KOPT-K1 (cell line): ENCODE results near the gene BAZ1A.
"Not testable (repeated sequence)": the region's sequence is repeated elsewhere in the genome, so short reads cannot be mapped to it uniquely, and the experiment has no call there.

Experiments used
- H3K27ac ChIP-seq: fragments of 200-600 bp; sonication (generic); 2 replicates; pipeline ENCODE4 v1.5.1; 2016; ENCODE audit warnings: antibody characterized with exemption, mild to moderate bottlenecking, low read depth, low read length; ENCODE audit not compliant: poor library complexity, severe bottlenecking
- H3K36me3 ChIP-seq: fragments of 200-600 bp; sonication (generic); 2 replicates; pipeline ENCODE4 v1.5.1; 2017; ENCODE audit warnings: antibody characterized with exemption, mild to moderate bottlenecking, low read length, moderate library complexity; ENCODE audit not compliant: insufficient read depth
- H3K9me3 ChIP-seq: fragments of 200-600 bp; sonication (generic); 2 replicates; pipeline ENCODE4 v1.5.1; 2017; ENCODE audit warnings: antibody characterized with exemption, low read length, mild to moderate bottlenecking; ENCODE audit not compliant: insufficient read depth, poor library complexity, severe bottlenecking

The BAZ1A gene

DNA sequence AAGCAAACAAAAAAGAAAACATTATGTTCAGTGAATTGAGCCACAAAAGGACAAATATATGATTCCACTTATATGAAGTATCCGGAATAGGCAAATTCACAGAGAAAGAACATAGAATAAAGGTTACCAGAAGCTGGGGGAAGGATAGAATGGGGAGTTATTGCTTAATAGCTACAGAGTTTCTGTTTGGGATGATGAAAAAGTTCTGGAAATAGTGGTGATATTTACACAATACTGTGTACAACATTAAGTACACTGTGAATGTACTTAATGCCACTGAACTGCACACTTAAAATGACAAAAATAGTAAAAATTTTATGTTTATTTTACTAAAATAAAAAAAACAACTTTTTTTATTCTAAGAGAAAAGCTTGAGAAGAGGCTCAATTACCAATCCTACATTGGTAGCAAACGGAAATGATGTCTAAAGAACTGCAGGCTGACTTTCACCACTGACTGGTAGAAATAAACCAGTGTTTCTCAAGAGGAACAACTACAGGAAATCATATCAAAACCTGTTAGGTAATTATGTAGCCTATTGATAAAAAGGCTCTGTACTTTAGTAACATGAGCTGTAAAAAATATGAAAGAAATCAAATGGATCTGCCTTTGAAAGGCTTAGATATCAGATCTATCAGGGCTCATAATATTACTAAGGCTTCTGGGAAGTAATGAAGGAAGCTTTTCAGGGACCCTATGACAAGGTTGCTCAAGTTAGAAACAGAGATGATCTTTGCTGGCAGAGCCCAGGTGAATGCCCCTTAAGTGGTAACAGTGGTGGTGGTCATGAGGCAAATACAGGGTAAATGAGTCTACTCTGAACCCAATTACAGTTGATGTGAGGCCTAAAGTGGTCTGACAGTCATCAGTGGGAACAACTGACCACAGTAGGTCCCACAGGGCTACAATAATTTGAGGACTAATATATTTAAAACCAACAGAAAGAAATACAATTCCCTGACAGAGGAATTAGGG, 41.3 kb downstream of the BAZ1A start:
- no peak overlapping the region for H3K27ac ChIP-seq
- H3K9me3 ChIP-seq: no peaks in the 10 kb centered on the region
- H3K36me3 ChIP-seq: peaks cover 56% of the 10 kb centered on the region

DNA sequence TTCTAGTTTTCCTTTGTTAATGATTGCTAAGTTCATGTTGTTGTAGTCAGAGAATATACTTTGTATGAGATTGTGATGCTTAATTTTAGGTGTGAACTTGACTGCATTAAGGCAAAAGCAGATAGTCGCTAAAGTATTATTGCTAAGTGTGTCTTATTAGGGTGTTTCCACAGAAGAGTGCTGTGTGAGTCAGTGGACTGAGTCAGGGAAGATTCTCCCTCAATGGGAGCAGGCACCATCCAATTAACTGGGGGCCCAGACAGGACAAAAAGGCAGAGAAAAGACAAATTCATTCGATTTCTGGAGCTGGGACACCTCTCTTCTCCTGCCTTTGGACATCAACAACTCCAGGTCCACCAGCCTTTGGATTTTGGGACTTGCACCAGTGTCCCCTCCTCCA, 48.5 kb downstream of the BAZ1A start:
- H3K27ac ChIP-seq: no peak overlapping the region
- H3K9me3 ChIP-seq: no peaks in the 10 kb centered on the region
- peaks cover 94% of the 10 kb centered on the region for H3K36me3 ChIP-seq

DNA sequence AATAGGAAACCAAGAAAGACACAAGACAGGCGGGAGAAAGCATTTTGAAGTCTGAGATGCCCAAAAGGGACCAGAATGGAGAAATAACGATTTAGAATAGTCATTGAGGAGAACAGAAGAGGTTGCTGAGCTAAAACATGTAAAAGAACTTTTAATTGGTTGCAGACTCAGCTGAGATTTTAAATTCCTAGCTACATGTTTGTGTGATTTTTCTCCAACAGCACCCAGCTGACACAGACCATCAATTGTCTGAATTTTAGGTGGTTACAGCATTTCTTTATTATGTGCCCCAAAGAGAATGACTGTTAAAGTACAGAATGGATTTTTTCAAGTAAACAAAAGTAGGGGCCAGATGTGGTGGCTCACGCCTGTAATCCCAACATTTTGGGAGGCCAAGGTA, 50.3 kb downstream of the BAZ1A start:
- H3K27ac ChIP-seq: no peak overlapping the region
- H3K36me3 ChIP-seq: peaks cover 97% of the 10 kb centered on the region
- H3K9me3 ChIP-seq: no peaks in the 10 kb centered on the region

DNA sequence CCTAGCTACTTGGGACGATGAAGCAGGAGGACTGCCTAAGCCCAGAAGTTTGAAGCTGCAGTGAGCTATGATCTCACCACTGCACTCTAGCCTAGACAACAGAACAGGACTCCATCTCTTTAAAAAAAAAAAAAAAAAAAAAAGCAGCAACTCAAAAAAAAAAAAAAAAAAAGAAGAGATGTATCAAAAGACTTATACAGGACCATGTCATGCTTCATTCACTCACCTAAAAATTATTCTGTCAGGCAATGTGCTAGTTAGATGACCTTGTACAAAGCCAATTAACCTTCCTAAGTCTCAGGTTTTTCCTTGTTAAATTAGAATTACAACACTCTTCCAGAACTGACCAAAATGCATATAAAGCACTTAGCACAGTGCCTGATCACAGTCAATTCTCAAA, 50.9 kb downstream of the BAZ1A start:
- Histone ChIP-seq H3K9me3 (no peaks in the 10 kb centered on the region), H3K36me3 (peaks cover 97% of the 10 kb centered on the region)

DNA sequence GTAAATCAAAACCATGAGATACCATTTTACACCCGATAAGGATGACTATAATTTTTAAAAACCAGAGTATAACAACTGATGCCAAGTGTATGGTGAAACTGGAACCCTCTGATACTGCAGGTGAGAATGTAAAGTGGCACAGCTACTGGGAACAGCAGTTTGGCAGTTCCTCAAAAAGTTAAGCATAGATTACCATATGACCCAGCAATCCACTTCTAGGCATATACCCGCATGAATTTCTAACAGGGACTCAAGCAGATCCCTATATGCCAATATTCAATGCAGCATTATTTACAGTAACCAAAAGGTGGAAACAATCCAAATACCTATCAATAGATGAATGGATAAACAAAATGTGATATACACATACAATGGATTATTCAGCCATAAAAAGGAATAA, 57.4 kb downstream of the BAZ1A start:
- Histone ChIP-seq H3K27ac (no peak overlapping the region), H3K36me3 (peaks cover 84% of the 10 kb centered on the region), H3K9me3 (no peaks in the 10 kb centered on the region)

More for the DNA sequence above, 50.9 kb downstream of the BAZ1A start:
- no peak overlapping the region for H3K27ac ChIP-seq

DNA sequence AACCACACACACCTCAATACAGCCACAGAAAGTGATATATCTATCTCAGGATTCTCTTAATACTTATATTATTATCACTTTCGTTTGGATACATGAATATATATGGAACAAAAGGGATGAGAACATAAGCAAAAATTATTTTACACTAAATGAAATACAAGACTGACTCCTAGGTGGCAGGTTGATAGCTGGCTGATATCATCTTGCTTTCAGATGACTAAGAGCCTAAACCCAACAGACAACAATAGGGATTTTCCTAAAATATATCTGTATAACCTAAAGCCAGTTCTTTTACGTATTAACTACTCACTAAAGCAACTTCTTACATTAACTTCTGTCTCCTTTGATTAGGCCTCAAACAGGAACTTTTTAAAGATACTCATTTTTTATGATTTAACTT, 65.1 kb downstream of the BAZ1A start:
- Histone ChIP-seq H3K36me3 (peaks cover 88% of the 10 kb centered on the region), H3K27ac (no peak overlapping the region), H3K9me3 (peaks cover 9% of the 10 kb centered on the region)

DNA sequence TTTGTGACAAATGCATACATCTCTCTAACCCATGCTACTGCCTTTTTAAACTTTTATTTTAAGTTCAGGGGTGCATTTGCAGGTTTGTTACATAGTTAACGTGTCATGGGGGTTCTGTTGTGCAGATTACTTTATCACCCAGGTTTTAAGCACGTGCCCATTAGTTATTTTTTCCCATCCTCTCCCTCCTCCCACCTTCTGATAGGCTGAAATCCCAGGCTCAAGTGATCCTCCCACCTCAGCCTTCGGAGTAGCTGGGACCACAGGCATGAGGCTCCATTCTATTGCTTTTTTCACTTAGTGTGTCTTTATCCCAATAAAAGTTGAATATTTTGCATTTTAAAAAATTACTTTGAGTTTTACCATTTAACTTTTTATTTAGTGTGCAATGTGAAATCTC, 68.9 kb downstream of the BAZ1A start:
- Histone ChIP-seq H3K27ac (no peak overlapping the region), H3K9me3 (peaks cover 13% of the 10 kb centered on the region), H3K36me3 (peaks cover 97% of the 10 kb centered on the region)

DNA sequence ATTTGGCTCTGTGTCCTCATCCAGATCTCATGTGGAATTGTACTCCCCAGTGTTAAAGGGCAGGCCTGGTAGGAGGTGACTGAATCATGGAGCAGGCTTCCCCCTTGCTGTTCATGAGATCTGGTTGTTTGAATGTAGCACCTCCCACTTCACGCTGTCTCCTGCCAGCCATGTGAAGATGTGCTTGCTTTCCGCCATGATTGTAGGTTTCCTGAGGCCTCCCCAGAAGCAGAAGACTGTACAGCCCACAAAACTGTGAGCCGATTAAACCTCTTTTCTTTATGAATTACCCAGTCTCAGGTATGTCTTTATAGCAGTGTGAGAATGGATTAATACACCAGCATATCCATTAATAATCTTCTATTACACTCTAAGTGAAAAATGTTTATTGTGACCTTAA, 70.2 kb downstream of the BAZ1A start:
- Histone ChIP-seq H3K9me3 (peaks cover 13% of the 10 kb centered on the region), H3K27ac (no peak overlapping the region), H3K36me3 (peaks cover 99% of the 10 kb centered on the region)

DNA sequence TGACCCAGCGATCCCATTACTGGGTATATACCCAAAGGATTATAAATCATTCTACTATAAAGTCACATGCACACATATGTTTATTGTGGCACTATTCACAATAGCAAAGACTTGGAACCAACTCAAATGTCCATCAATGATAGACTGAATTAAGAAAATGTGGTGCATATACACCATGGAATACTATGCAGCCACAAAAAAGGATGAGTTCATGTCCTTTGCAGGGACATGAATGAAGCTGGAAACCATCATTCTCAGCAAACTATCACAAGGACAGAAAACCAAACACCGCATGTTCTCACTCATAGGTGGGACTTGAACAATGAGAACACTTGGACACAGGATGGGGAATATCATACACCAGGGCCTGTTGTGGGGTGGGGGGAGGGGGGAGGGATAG, 76.3 kb downstream of the BAZ1A start:
- not testable (repeated sequence) for H3K9me3 ChIP-seq, H3K27ac ChIP-seq
- H3K36me3 ChIP-seq: peaks cover 94% of the 10 kb centered on the region

DNA sequence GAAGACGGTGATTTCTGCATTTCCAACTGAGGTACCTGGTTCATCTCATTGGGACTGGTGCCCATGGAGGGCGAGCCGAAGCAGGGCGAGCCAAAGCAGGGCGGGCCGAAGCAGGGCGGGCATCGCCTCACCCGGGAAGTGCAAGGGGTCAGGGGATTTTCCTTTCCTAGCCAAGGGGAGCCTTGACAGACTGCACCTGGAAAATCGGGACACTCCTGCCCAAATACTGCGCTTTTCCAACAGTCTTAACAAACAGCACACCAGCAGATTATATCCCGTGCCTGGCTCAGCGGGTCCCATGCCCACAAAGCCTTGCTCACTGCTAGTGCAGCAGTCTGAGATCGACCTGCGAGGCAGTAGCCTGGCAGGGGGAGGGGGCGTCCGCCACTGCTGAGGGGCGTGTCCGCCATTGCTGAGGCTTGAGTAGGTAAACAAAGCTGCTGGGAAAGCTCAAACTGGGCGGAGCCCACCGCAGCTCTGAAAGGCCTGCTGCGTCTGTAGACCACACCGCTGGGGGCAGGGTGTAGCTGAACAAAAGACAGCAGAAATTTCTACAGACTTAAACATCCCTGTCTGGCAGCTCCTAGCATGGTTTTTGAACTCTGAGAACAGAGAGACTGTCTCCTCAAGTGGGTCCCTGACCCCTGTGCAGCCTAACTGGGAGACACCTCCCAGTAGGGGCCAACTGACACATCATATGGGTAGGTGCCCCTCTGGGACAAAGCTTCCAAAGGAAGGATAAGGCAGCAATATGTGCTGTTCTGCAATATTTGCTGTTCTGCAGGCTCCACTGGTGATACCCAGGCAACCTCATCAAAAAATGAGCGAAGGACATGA, 77.2 kb downstream of the BAZ1A start:
- H3K9me3 ChIP-seq: no peaks in the 10 kb centered on the region
- no peak overlapping the region for H3K27ac ChIP-seq
- peaks cover 92% of the 10 kb centered on the region for H3K36me3 ChIP-seq

DNA sequence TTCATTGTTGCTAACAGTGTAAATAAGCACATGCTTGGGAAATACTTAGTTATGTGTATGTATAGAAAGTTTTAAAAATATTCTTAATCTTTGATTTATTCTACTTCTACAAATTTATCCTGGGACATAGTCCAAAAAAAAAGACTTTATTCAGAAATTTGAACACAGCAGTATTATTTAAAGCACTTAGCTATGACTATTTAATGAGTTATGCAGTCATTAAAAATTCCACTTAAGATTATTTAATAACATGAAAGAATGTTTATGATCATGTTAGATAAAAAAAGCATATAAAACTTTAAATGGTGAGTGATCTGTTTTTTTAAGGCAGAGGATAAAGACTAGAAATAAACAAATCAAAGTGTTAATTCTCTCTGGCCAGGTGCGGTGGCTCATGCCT, 78.3 kb downstream of the BAZ1A start:
- no peaks in the 10 kb centered on the region for H3K9me3 ChIP-seq
- peaks cover 92% of the 10 kb centered on the region for H3K36me3 ChIP-seq
- no peak overlapping the region for H3K27ac ChIP-seq

DNA sequence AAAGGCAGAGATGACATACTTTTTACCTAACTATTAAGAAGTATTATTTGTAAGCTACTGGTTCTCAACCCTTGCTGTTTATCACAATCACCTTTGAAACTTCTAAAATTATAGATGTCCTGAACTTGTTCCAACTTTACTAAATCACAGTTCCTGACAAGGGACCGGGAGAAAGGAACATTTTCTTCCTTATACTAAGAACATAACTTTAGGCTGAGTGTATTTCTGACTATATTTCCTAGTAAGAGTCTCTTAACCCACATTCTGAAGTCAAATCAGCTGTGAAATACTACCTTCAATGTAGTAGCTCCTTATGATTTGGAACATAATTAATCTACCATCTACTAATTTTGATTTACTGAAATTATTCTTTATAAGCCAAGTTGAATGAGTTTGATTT, 80.2 kb downstream of the BAZ1A start:
- Histone ChIP-seq H3K27ac (no peak overlapping the region), H3K36me3 (peaks cover 92% of the 10 kb centered on the region), H3K9me3 (no peaks in the 10 kb centered on the region)

DNA sequence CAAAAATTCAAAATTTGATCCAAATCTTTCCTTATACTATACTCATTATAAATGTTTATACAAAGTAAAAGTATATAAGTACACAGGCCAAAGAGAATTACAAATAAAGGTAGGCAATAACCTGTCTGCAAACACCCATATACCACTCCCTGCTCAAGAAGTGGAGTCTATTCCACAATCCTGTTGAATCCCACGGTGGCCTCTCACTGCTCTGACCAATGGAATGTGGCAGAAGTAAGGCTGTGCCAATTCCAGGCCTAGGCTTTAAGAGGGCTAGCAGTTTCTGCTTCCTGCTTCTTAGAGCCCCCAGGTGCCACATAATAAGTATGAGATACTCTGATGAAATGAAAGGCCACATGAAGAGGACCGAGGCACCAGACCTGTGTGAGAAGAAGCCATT, 80.9 kb downstream of the BAZ1A start:
- Histone ChIP-seq H3K27ac (no peak overlapping the region), H3K36me3 (peaks cover 92% of the 10 kb centered on the region), H3K9me3 (no peaks in the 10 kb centered on the region)

DNA sequence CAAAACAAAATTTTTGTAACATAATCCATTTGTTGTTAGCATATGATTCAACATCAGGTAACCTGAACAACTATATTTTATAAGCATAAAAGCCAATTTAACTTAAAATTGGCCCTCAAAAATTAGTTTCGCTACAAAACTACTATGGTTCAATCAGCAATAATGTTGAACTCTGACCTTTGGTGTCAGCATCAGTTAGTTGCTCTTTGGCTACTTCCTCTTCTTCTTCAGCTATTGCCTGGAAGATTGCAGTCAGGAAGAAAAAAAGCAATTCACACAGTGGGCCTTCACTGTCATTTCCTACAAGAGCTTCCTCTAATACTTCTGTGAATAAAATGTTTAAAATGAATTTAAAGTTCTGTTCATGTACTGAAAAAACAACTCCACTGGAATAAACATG, 82.6 kb downstream of the BAZ1A start:
- Histone ChIP-seq H3K27ac (no peak overlapping the region), H3K36me3 (peaks cover 94% of the 10 kb centered on the region)

DNA sequence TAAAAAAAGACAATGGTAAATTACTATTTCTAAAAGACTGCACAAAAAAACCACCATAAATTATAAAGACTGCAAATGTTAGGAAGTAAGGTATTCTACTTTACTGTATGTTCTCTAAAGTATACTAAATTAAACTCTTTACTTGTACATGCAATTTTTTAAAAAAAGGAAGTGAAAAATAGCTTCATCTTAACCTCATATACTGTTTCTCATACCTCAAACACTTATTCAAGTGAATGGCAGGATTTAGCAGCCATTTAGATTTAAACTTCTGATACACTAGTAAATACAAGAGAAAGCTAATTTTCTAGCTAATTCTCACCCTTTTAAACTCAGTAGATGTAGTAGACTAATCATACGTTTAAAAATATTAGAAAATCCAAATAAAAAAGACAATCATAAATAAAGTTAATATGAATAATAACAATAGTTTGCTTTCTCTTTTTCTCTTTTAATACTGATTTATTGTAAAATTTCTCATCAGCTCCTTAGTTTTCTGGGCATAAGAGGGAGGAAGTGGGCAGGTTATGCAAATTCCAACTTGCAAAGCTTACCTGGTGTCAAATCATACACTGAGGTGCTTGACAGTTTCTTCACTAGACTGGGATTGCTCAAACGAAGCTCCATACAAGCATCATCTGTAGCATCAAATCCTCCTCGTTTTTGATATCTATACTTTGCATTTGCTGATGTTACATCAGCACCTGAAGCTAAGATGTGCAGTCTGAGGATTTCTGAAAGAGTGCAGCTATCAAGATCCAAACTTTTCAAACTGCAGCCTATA, 89.7 kb downstream of the BAZ1A start:
- Histone ChIP-seq H3K36me3 (peaks cover 90% of the 10 kb centered on the region), H3K9me3 (no peaks in the 10 kb centered on the region), H3K27ac (no peak overlapping the region)

More for the DNA sequence above, 82.6 kb downstream of the BAZ1A start:
- H3K9me3 ChIP-seq: no peaks in the 10 kb centered on the region
